Fibroblast of gingiva (primary cell): ENCODE results near the gene LONRF2.
"Not testable (repeated sequence)": the region's sequence is repeated elsewhere in the genome, so short reads cannot be mapped to it uniquely, and the experiment has no call there.

Experiments used
- DNase-seq: peaks from one replicate; pipeline ENCODE4 v3.0.0-alpha.2; 2011; ENCODE audit warnings: low read depth

Gene LONRF2

DNA sequence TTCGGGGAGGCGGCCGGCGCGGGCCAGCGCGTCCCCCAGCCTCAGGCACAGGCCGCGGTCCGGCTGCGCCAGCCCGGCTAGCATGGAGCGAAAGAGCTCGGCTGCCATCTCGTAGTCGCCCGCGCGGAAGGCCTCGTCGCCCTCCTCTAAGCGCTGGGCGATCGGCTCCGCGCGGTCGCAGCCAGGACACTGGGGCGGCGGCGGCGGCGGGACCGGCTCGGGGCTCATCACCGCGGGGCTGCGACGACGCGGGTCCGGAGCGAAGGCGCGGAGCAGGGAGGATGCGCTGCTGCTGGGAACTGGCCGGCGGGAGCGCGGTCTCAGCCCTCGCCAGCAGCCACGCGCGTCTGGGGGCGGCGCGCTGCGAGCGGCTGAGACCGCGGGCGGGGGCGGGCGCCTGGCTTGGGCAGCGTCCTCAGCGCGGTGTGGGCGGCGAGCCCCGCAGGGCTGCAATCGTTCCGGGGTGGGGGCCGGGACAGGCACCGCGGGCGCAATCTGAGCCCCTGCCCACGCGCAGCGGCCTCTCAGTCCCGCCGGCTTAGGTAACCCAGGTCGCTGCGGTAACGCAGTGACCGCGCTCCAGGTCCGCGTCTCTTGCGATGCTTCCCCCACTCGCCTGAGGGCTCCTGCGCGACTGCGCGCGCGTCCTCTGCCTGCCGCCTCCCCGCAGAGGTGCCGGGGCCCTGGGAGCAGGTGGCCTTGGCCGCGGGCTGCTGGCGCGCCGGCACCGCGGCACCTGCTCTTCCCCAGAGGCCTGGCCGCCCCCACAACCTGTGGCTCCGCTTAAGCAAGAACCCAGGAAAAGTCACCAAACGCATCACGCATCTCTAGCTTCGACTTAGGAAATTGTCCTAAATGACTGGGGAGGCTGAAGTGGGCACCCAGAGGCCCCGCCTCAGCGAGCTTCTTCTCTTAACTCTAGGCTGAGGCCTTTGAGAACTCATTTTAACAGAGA lies at the start of gene LONRF2:
Gene LONRF2, minus strand, starts transcription at position 636 of the 955 bp plus-strand sequence. Its CDS starts 408 bp downstream, at position 228.
- no peak for DNase-seq

DNA sequence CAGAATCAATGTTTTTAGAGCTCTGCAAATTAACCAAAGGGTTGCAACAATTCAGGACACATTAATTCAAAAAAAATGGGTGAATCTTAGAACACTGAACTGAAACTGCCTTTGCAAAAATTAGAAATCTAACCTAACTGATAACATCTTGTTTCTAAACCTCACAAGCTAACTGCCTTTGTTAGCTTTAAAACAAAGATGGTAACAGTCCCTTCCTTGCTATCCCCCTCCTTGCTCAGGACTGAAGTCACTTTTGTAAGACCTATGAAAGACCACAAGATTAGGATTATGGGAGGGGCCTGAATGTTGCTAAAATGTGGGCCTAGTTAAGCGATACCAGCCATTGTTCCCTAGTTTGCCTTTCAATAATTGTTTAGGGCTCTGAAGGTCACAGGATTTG lies 44.9 kb upstream of the LONRF2 start:
- no peak for DNase-seq

DNA sequence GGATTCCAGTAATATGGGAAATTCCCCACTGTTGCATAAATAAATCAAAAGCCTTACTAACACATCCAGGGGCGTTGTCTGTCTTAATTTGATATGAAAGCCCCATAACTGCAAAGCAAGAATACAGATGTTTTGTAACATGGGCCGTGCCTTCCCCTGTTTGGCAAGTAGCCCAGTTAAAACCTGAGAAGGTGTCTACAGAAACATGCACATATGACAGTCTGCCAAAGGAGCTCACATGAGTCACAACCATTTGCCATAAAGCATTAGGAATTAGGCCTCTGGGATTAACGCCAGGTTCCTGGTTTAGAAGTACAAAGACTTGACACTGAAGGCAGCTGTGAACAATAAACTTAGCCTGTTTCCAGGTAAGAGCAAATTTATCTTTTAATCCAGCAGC lies 43.1 kb upstream of the LONRF2 start:
- DNase-seq: peak; percentile 81

DNA sequence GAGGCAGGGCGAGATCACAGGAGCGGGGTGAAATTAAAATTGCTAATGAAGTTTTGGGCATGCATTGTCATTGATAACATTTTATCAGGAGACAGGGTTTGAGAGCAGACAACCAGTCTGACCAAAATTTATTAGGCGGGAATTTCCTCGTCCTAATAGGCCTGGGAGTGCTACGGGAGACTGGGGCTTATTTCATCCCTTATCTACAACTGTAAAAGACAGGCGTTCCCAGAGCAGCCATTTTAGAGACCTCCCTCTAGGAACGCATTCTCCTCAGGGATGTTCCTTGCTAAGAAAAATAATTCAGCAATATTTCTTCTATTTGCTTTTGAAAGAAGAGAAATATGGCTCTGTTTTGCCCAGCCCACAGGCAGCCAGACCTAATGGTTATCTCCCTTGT lies 40.0 kb upstream of the LONRF2 start:
- DNase-seq: not testable (repeated sequence)

DNA sequence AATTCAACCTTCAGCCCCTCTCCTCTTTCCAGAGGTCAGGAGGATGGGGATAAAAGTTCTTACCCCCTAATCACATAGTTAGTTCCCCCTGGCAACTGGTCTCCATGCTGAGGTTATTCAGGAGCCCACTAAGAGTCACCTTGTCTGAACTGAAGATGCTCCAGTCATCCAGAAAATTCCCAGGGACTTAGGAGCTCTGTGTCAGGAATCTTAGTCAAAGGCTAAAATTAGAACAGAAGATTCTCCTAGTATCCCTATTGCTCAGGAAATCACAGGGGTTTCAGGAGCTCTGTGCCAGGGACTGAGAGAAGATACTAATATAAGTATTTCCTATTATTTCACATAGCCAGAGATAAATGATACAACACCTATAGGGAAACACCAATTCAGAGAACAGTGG lies 37.3 kb upstream of the LONRF2 start:
- no peak for DNase-seq

DNA sequence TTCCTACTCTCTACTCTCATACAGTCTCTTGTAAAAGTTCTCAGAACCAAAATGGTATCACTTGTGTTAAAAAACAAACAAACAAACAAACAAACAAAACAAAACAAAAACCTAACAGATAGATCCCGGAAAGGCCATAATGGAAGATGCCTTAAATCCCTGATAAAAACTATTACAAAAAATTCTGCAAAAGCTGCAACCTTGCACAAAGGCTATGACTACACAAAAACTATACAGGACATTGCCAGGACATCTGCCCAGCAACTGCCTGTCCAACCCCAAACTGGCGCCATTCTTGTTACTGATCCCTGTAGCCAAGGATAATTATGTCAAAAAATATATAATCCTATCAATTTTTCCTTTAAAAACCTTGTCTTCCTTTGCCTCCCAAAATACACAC lies 36.3 kb upstream of the LONRF2 start:
- DNase-seq: no peak

DNA sequence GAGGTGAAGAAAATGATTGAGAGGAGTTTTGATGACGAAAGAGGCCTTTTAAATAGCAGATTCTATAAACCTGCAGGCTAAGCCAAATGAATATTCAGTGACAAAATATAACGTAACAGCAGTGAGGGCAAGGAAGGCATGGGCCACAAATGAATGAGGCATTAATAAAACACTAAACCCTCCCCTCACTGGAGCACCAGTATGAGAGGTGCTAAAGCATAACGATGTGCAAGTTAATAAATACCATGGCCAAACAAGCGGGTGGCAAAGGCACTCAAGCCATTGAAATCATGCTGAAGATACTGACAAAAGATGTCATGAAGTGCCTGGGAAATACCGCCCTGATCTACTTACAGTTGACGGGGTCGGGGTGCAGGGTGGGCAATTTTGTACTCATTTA lies 30.2 kb upstream of the LONRF2 start:
- no peak for DNase-seq

DNA sequence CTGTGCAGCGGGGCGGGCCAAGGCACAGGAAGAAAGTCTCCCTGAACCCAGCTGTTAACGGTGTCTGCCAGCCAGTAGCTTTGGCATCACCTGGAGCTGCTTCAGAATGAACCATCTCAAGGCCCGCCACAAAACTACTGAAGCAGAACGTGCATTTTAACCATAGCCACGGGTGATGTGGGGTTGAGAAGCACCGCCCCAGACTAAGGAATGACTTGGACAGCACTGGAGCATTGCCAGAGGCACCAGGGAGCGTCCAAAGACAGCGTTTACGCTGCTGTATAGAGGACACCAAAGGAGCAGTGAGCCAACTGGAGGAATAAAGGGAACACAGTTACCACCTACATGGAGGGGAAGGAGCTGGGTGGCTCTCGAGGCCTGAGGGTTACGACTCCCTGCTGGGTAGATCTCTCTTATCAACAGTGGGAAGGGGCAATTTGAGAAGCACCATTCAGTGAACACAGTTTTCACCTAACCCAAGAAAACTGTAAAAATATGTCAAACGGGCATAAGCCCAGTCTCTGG lies 28.4 kb upstream of the LONRF2 start:
- no peak for DNase-seq

DNA sequence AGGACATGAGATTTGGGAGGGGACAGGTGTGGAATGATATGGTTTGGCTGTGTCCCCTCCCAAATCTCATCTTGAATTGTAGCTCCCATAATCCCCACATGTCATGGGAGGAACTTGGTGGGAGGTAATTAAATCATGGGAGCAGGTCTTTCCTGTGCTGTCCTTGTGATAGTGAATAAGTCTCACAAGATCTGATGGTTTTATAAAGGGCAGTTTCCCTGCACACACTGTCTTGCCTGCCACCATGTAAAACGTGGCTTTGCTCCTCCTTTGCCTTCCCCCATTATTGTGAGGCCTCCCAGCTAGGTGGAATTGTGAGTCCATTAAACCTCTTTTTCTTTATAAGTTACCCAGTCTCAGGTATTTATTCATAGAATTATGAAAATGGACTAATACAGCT lies 22.8 kb upstream of the LONRF2 start:
- DNase-seq: not testable (repeated sequence)

DNA sequence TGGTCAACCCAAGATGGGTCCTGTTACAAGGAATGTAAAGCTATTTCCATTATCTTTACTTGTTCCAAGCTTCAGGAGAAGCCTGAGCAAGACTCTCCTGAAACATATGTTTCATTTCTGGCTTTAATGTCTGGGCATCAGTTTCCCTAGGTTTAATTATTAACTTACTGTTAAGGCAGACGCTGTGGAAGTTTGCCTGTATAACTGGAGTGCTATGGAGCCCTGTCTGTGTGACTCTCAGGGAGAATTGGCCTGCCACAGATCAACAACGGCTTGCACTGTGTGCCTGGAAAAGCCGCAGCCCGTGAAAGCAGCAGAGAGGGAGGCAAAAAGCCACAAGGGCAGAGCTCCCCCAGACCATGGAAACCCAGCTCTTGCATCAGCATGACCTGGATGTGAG lies 22.1 kb upstream of the LONRF2 start:
- DNase-seq: no peak

DNA sequence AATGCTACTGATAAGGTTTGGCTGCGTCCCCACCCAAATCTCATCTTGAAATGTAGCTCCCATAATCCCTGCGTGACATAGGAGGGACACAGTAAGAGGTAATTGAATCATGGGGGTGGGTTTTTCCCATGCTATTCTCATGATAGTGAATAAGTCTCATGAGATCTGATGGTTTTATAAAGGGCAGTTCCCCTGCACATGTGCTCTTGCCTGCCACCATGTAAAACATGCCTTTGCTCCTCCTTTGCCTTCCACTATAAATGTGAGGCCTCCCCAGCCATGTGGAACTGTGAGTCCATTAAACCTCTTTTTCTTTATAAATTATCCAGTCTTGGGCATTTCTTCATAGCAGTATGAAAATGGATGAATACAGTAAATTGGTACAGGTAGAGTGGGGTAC lies 20.2 kb upstream of the LONRF2 start:
- not testable (repeated sequence) for DNase-seq

DNA sequence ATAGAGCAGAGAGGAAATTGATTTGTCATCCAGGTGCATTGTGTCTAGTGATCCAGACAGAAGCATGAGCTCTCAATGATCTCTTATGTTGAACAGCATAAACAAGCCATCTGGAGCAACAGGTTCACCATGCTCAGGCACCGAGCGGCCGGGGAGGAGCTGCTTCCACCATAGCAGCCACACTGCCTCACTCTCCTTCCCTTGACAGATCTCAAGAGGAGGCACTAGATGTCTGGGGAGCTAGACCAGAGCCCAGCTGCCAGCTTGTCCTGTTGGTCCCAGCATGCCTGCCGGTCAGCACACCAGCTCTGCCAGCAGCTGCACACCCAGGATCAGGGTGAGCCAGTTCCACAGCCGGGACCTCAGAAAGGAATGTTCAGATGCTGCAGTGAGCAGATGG lies 17.5 kb upstream of the LONRF2 start:
- DNase-seq: no peak

DNA sequence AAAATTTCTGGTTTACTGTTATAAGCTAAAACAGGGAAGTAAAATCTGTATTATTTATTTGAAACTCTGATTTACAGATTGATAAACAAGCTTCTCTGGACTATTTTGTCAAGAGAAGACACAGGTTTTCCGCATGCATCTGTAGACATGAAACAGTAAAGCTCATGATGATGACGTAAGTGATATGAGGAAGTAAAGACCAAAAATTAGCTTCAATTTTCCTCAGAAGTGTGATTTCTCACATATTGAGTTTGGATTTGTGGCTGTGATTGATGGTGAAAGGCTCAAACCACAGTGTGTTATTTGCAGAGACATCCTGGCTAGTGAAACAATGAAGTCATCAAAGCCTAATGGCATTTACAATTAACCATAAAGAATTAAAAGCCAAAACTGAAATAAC lies 12.6 kb upstream of the LONRF2 start:
- DNase-seq: no peak

DNA sequence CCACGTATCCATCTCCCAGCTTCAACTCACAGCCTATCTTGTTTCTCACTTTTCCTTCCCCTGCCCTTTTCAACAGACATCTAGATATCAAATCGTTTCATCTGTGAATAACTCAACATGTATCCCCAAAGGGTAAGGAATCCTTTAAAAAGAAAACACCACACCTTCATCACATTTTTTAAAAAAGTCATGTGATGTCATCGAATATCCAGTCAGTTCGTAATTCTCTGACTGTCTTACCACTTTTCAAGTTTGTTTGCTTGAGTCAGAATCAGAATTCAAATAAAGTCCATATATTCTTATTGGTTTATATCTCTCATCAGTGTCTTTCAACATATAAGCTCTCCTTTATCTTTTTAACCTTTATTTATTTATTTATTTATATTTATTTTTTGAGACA lies 5.4 kb upstream of the LONRF2 start:
- DNase-seq: no peak

DNA sequence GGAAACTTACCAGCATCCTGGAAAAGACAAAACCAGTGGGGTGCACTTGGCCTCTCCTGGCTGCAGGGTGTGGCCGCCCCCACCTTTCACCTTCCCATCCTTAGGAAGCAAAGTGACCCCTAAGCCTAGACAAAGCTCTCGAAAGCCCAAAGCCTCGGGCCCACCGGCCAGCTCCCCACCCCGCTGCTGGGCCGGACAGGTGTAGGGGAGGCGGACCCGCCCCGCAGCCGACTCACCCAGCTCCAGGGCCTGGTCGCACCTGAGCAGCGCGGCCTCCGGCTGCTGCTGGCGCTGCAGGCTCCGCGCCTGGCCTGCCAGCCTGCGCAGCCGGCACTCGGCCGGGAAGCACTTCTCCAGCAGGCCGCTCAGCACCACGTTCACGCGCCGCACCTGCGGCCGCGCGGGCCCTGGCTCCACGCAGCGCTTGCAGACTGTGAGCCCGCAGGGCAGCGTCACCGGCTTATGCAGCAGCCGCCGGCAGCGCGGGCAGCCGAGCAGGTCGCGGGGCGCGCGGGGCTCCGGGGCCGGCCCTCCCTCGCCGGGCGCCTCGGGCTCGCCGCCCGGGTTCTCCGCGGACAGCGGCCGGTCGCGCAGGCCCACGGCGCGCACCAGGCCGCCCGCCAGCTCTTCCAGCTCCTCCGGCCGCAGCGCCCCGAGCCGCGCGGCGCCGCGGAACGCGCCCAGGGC lies 979 bp downstream of the LONRF2 start:
- DNase-seq: no peak

DNA sequence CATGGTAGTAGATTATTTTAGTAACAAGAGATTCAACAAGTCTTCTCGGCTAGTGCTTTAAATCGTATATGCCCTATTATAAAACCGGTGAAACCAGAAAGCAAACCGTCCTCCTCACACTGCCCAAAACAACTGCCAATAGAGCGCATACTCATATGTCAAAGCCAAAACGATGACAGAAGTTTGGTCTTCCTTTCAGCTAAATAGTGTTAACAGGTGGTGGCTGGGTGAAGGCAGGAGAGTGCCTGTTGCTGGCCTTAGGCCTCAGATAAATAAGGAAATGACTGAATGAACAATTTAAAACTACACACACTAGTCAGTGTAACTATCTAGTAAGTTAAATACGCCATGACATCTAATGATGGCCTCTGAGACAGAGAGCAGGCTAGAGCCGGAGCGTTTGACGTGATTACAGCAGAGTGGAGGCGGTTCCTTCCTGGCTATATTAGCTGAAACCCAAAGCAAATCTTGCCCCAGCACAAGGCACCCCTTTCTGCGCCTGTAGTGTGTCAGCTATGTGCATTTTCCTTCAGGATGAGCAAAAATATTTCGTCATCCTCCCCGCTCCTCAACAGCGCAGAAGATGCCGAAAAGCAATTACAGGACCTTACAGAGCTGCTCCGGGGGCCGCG lies 1.6 kb downstream of the LONRF2 start:
- no peak for DNase-seq

DNA sequence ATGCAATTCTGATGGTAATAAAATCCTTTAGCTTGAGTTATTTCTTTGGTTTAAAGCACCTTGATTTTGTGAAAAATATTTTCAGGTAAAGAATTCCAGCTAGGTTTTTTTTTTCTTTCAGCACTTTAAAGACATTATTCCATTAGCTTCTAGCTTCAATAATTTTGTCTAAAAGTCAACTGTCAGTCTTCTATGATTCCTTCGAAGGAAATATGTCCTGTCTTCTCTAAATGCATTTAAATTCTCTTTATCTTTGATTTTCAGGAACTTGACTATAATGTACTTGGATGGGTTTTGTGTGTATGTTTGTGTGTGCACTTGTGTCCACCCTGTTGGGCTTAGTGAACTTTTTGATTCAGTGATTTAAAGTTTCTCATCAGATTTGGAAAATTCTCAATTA lies 4.7 kb downstream of the LONRF2 start:
- no peak for DNase-seq

DNA sequence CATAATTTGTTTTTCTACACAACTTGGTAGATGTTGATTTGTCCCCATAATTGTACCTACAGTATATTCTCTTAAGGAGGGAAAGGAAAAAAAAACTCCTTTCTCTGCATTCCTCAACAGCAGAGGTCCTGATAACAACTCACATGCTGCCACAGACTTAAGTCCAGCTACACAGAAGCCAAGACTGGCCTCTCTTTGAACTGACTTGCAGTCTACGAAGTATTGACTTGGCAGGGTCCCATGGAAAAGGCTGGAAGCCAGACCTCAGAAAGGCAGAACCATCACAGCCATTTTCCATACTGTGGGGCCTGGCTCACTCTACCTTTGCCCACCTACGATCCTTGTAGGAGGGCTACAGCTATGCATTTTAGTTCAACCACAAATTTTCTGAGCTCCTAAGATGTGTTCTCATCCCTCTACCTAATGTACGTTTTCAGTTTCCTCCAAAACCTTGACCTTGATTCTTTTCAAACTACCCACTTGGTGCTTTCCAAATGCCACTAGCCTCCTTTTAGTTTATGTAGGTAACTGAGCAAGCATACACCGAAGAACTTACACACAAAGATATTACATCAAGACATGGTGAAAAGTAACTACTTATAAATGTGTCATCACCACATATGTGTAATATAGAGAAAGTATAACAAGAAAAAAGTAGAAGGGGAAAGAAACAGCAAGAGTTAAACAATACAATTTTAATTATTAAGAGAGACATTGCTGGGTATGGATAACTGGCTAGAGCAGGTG lies 12.2 kb downstream of the LONRF2 start:
- no peak for DNase-seq

DNA sequence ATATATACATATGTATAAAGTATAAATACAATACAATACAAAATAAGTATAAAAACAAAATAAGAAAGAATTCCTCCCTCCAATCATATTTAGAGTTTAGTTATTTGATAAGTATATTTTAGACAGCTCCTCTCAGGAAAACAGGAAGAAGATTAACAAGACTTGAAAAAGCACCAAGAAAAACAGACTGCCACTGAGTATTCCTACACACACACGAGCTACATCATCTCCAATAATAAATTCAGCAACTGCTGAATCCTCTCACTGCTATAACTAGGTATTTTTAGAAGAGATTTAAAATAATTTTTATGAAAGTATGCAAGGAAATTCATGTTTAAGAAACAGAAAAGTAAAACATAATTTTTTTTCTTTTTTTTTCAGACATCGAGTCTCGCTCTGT lies 13.0 kb downstream of the LONRF2 start:
- DNase-seq: no peak

DNA sequence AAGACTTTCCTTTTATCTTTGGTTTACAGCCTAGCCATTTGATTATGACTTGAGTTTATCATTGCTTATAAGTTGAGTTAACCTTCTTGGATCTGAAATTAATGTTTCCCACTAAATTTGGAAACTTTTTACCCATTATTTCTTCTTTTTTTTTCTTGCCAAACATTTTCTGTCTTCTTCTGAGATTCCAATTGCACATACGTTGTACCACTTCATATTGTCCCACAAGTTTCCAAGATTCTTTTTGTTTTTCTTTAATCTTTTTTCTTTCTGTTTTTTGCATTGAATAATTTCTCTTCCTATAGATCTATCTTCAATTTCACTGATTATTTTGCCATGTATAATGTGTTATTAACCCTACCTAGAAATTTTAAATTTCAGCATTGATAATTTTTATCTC lies 18.6 kb downstream of the LONRF2 start:
- DNase-seq: no peak

DNA sequence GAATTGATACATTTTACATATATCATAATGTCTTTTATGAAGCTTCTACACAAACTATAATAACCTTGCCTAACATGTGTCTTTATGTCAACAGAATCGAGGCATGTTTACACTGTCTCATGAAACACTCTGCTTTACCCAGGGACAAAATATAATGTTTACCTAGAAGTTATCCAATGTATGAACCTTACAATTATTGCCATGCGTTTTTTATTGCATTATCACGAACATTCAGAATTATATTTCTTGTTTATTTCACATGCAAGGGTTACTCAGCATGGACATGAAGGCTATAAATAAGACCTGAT lies 19.8 kb downstream of the LONRF2 start:
- no peak for DNase-seq
